ENCODE data around the gene UGT2B11. TPM values are rescaled to one million over a fixed set of nuclear protein-coding genes. Genes with fewer than 3 reads are reported as not detected.

The UGT2B11 gene
- total RNA-seq (2022; extraction: Qiagen RNA extraction; ENCODE audit: low read depth): 0.06 to 0.17 TPM (median 0.09 TPM) in 3 of 5 replicates, not detected in the others

DNA sequence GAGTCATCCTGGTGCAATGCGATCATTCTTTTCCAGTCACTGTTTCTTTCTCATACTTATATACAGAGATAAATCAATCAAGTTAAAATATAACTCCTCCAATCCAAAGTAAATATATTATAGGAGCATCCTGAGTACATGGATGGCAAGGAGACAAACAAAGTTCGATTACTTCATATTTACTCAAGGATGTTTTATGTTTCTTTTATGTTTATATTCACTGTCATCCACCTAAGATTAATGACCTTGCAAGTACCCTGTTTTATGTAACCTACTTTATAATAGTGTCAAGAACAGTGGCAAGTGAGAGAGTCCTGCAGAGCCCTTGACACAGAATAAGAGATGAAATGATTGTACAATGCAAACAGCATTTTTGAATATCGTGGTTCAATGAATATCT is at the start of gene UGT2B11:
TSS of gene UGT2B11 (minus strand) at position 33 of the 400 bp plus-strand sequence. CDS start at position 7, 26 bp downstream.

Other genes starting within 250 kb of the UGT2B11 start
- 0.16 to 0.39 TPM (median 0.21 TPM) in 5 replicates for gene UGT2B7, start 118.3 kb downstream of the UGT2B11 start, total RNA-seq (2022; extraction: Qiagen RNA extraction; ENCODE audit: low read depth)
- not detected in 5 replicates for gene UGT2B28, start 65.7 kb upstream of the UGT2B11 start, total RNA-seq (2022; extraction: Qiagen RNA extraction; ENCODE audit: low read depth)

Data from A549 treated with ZK216348 at 1 μM for 4 hours (cell line).